ENCODE measurements around the gene NUP50. TPM values are rescaled to one million over a fixed set of nuclear protein-coding genes. Genes with fewer than 3 reads are reported as not detected.
A peak's percentile ranks its signal among the peaks of the same experiment; 100 is the strongest.

The NUP50 gene
- total RNA-seq, 1 donor from 2014 or later: 79.0 TPM

DNA sequence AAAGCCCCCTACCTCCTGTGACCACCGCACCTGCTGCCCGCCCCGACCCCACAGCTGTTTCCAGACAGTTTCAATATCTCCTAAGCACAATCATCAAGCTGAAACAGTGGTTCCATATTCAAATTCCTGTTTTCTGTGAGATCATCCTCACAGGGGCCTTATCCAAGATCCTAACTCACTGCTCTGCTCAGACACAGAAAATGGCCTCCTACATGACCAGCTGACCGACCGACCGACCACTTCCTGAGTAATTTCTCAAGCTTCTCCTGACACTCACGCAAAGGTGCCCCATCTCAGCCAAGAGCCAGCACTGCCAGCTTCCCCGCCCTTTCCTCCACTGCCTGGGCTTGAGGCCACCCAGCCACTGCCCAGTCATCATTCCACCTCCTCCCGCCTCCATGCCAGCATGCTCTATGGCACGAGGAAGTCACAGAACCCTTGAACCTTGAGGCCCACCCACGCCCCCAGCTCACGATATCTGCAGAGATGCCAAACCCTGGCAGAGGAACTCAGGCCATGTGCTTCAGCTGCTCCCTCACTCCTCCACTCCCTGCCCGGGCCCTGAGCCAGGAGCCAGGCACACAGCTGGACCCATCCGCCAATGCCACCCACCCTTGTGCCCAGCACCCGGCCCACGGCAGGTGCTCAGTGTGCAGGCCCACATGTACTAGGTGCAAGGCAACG lies 62.9 kb downstream of the NUP50 start:
- Mint-ChIP-seq H3K36me3 (ENCODE audit: unreplicated experiment) (no peaks in the 10 kb centered on the region), H3K9me3 (ENCODE audit: unreplicated experiment) (peaks cover 9% of the 10 kb centered on the region), H3K4me1 (ENCODE audit: low read depth, unreplicated experiment) (peaks cover 43% of the 10 kb centered on the region), H3K27ac (ENCODE audit: unreplicated experiment) (peak overlapping the region; percentile 85), H3K4me3 (ENCODE audit: unreplicated experiment) (peak overlapping the region; percentile 45), H3K27me3 (ENCODE audit: unreplicated experiment) (peaks cover 12% of the 10 kb centered on the region)
- TF ChIP-seq, protein P1, sequence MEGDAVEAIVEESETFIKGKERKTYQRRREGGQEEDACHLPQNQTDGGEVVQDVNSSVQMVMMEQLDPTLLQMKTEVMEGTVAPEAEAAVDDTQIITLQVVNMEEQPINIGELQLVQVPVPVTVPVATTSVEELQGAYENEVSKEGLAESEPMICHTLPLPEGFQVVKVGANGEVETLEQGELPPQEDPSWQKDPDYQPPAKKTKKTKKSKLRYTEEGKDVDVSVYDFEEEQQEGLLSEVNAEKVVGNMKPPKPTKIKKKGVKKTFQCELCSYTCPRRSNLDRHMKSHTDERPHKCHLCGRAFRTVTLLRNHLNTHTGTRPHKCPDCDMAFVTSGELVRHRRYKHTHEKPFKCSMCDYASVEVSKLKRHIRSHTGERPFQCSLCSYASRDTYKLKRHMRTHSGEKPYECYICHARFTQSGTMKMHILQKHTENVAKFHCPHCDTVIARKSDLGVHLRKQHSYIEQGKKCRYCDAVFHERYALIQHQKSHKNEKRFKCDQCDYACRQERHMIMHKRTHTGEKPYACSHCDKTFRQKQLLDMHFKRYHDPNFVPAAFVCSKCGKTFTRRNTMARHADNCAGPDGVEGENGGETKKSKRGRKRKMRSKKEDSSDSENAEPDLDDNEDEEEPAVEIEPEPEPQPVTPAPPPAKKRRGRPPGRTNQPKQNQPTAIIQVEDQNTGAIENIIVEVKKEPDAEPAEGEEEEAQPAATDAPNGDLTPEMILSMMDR (IDR thresholded peaks at IDR 0.05; ENCODE audit: partially characterized antibody, unreplicated experiment): no peak
- DNase-seq: no peak

DNA sequence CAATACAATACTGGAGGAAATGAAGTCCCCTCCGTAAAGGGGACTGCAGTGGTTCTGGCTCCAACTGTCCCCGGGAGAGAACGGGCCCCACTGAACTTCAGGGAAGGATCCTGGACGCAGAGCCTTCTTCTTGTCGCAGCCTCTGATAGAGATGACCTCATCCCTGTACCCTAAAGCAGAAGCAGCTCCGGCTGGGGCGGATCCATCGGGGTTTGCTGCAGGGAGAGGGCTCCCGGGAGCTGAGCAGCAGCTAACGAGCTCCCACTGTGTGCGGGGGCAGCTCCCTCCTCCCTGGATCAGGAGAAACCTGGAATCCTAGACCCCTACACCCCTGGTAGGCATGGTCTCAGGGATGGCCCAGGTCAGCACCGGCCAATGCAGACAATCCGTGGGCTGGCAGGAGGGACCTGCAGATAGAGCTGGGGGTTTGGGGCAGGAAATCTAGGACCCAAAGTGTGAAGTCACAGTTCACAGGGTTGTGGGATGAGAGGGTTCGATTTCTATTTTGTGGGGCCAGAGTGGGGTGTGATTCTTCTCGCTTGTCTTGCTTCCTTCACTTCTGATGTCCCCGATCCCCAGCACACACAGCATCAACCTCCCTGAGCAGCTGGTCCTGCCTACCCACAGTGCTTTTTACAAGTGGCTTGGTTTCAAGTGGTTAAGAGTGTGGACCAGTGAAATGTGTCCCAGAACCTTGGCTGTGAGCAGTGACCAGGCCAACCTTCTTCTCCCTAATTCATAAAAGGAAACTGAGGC lies 64.1 kb downstream of the NUP50 start:
- TF ChIP-seq, protein P1 (IDR thresholded peaks at IDR 0.05; ENCODE audit: partially characterized antibody, unreplicated experiment): no peak
- H3K27ac Mint-ChIP-seq (ENCODE audit: unreplicated experiment): peak overlapping the region; percentile 52
- peaks cover 12% of the 10 kb centered on the region for H3K27me3 Mint-ChIP-seq (ENCODE audit: unreplicated experiment)
- DNase-seq: no peak
- H3K4me3 Mint-ChIP-seq (ENCODE audit: unreplicated experiment): no peak overlapping the region
- no peaks in the 10 kb centered on the region for H3K36me3 Mint-ChIP-seq (ENCODE audit: unreplicated experiment)
- peaks cover 42% of the 10 kb centered on the region for H3K4me1 Mint-ChIP-seq (ENCODE audit: low read depth, unreplicated experiment)
- H3K9me3 Mint-ChIP-seq (ENCODE audit: unreplicated experiment): peaks cover 9% of the 10 kb centered on the region

DNA sequence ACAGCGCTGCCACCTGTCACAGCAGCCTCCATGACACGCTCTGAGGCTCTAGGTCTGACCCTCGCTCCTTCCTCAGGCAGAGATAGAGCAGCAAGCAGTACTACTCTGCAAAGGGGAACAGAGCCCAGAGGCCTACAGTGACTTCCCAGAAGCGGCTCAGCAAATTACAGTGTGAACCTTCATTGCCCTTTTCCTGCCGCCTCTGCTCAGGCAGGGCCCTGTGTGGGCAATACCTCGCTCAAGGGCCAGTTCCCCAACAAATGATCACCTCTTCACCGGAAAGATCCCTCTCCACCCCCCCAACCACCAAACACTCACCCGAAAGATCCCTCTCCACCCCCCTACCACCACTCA lies 64.7 kb downstream of the NUP50 start:
- Mint-ChIP-seq H3K9me3 (ENCODE audit: unreplicated experiment) (peaks cover 8% of the 10 kb centered on the region), H3K36me3 (ENCODE audit: unreplicated experiment) (no peaks in the 10 kb centered on the region), H3K27ac (ENCODE audit: unreplicated experiment) (no peak overlapping the region), H3K27me3 (ENCODE audit: unreplicated experiment) (peaks cover 12% of the 10 kb centered on the region), H3K4me1 (ENCODE audit: low read depth, unreplicated experiment) (peaks cover 37% of the 10 kb centered on the region), H3K4me3 (ENCODE audit: unreplicated experiment) (no peak overlapping the region)
- TF ChIP-seq, protein P1 (IDR thresholded peaks at IDR 0.05; ENCODE audit: partially characterized antibody, unreplicated experiment): no peak
- no peak for DNase-seq

DNA sequence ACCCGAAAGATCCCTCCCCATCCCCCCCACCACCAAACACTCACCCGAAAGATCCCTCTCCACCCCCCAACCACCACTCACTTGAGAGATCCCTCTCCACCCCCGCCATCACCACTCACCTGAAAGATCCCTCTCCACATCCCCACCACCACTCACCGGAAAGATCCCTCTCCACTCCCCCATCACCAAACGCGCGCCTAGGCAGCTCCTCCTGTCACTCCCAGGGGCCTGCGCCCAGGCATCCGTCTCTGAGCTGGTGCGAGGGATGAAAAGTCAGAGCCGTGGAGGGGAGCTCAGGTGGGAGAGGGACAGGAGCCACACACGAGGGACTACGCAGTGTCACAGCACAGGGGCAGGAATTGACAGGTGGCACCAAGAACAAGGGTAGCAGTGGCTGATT lies 65.5 kb downstream of the NUP50 start:
- Mint-ChIP-seq H3K4me3 (ENCODE audit: unreplicated experiment) (no peak overlapping the region), H3K36me3 (ENCODE audit: unreplicated experiment) (no peaks in the 10 kb centered on the region), H3K4me1 (ENCODE audit: low read depth, unreplicated experiment) (peaks cover 31% of the 10 kb centered on the region), H3K27ac (ENCODE audit: unreplicated experiment) (no peak overlapping the region), H3K9me3 (ENCODE audit: unreplicated experiment) (peaks cover 8% of the 10 kb centered on the region), H3K27me3 (ENCODE audit: unreplicated experiment) (peaks cover 12% of the 10 kb centered on the region)
- DNase-seq: no peak
- TF ChIP-seq, protein P1 (IDR thresholded peaks at IDR 0.05; ENCODE audit: partially characterized antibody, unreplicated experiment): no peak
